ENCODE results near the gene OR52B6.

DNA sequence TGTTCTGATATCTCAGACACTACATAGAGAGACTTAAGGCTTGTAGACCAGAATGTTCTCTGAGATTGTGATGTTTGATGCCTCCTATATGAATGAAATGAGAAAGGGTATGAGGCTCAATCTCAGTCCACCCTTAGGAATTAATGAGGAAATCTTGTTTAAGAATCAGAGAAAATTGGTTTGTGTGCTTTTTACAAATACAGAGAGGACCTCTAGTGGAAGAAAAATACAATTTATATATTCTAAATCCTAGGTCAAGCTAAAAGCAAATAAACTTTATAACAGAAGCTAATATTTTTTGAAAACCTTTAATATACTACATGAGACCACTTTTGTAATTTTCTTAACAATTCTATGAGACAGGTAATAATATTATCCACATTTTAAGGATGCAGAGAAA is 27.3 kb upstream of the OR52B6 start:
- TF ChIP-seq, protein P1, sequence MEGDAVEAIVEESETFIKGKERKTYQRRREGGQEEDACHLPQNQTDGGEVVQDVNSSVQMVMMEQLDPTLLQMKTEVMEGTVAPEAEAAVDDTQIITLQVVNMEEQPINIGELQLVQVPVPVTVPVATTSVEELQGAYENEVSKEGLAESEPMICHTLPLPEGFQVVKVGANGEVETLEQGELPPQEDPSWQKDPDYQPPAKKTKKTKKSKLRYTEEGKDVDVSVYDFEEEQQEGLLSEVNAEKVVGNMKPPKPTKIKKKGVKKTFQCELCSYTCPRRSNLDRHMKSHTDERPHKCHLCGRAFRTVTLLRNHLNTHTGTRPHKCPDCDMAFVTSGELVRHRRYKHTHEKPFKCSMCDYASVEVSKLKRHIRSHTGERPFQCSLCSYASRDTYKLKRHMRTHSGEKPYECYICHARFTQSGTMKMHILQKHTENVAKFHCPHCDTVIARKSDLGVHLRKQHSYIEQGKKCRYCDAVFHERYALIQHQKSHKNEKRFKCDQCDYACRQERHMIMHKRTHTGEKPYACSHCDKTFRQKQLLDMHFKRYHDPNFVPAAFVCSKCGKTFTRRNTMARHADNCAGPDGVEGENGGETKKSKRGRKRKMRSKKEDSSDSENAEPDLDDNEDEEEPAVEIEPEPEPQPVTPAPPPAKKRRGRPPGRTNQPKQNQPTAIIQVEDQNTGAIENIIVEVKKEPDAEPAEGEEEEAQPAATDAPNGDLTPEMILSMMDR (conservative IDR thresholded peaks at IDR 0.05 in 1 of 2, IDR thresholded peaks at IDR 0.05 in 1 of 2; ENCODE audit: extremely low read depth in 1 of 2, insufficient read depth in 1 of 2, low read depth in 1 of 2, low read length in 2 of 2): peak in 1 of 2 donors; percentile 36
- no peak for TF ChIP-seq EZH2 (IDR thresholded peaks at IDR 0.05; ENCODE audit: borderline replicate concordance, low read length)
